DND-41 (cell line): Measurements from ENCODE around the gene IL2.

Experiments used
- ATAC-seq: fragments of 200-7000 bp; cut with Tn5 transposase; 3 replicates; pipeline ENCODE4 v1.9.1; 2021; ENCODE audit warnings: low read depth; ENCODE audit not compliant: insufficient read depth
- DNase-seq: peaks from one replicate; pipeline ENCODE4 v3.0.0-alpha.2; 2020
- H2AFZ ChIP-seq: 2 replicates; pipeline ENCODE4 v1.6.0; 2012; ENCODE audit warnings: low read depth, low read length
- H3K27ac ChIP-seq: 2 replicates; pipeline ENCODE4 v1.5.1; 2012; ENCODE audit warnings: low read length, inconsistent platforms
- H3K27me3 ChIP-seq: fragments of 200-600 bp; sonication (generic); 2 replicates; pipeline ENCODE4 v1.6.0; 2012; ENCODE audit warnings: low read length, mild to moderate bottlenecking, inconsistent platforms; ENCODE audit not compliant: insufficient read depth, poor library complexity
- H3K36me3 ChIP-seq: 2 replicates; pipeline ENCODE4 v1.5.1; 2012; ENCODE audit warnings: low read length, inconsistent platforms; ENCODE audit not compliant: insufficient read depth
- H3K4me1 ChIP-seq: 2 replicates; pipeline ENCODE4 v1.5.1; 2012; ENCODE audit warnings: mild to moderate bottlenecking, low read length; ENCODE audit not compliant: insufficient read depth
- H3K4me2 ChIP-seq: 2 replicates; pipeline ENCODE4 v1.6.0; 2012; ENCODE audit warnings: mild to moderate bottlenecking, moderate library complexity, low read length, inconsistent platforms; ENCODE audit not compliant: insufficient read depth
- H3K4me3 ChIP-seq, 2 experiments: fragments of 200-600 bp in 1 of 2; shearing (Covaris generic) in 1 of 2; 2 replicates each; pipeline ENCODE4 v1.5.1; 2012 to 2016; ENCODE audit warnings: inconsistent platforms in 2 of 2, low read length in 2 of 2, mild to moderate bottlenecking in 2 of 2, low read depth in 1 of 2, moderate library complexity in 1 of 2
- H3K79me2 ChIP-seq: 2 replicates; pipeline ENCODE4 v1.6.0; 2012; ENCODE audit warnings: low read length, inconsistent platforms; ENCODE audit not compliant: insufficient read depth
- H3K9ac ChIP-seq: 2 replicates; pipeline ENCODE4 v1.6.0; 2012; ENCODE audit warnings: low read depth, mild to moderate bottlenecking, inconsistent platforms, low read length, moderate library complexity
- H3K9me3 ChIP-seq: 2 replicates; pipeline ENCODE4 v1.5.1; 2012; ENCODE audit warnings: low read length, moderate library complexity, mild to moderate bottlenecking, inconsistent platforms; ENCODE audit not compliant: insufficient read depth, severe bottlenecking
- H4K20me1 ChIP-seq: 2 replicates; pipeline ENCODE4 v1.6.0; 2012; ENCODE audit warnings: low read length; ENCODE audit not compliant: insufficient read depth
- EZH2 ChIP-seq: IDR thresholded peaks from 3 replicates; pipeline ENCODE4 v1.6.1; 2012; ENCODE audit warnings: borderline replicate concordance, low read depth, mild to moderate bottlenecking, moderate library complexity, low read length, inconsistent platforms; ENCODE audit not compliant: severe bottlenecking
- TF ChIP-seq, protein P1 (sequence below): IDR thresholded peaks from 2 replicates; pipeline ENCODE4 v1.5.1; 2012; ENCODE audit warnings: borderline replicate concordance, low read length, moderate library complexity, mild to moderate bottlenecking; ENCODE audit not compliant: poor library complexity, severe bottlenecking; ENCODE audit errors: extremely low read depth

The IL2 gene

DNA sequence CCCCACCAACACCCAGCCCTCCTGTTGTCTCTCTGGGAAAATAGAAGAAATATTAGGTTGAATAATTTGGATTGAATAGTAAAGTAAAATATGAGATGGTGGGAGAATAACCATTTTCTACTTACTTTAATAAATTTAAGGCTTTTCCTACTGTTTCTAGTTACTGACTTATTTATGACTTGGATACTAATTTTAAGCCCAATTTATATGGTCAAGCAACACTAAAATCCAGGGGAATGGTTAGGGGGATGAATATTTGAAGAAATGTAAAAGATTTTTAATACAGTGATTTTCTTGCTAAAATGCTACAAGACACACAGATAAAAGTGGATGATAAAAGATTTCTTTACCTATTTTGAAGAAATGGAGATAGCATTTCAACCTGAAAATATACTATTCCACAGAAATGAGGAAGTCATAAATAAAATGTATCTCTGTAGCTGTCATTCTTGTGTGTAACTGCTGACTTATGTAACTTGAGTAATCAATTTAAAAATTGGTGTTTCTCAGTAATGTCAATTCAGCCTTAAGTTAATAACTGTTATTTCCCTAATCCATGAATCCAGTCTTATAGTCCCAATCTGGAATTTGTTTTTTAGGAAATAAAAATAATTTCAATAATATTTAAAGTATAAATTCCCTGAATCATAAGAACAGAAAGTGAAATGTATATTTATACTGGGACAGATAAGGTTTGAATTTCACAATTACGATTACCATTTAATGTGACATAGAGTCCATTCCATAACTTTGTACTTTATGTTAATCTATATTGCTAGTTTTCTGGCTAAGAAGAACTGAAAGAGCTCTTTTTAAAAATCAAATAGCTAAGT lies 24.3 kb upstream of the IL2 start:
- Histone ChIP-seq H4K20me1 (no peaks in the 10 kb centered on the region), H3K4me2 (no peak overlapping the region), H3K27ac (no peak overlapping the region), H3K27me3 (no peaks in the 10 kb centered on the region), H2AFZ (no peak overlapping the region), H3K79me2 (no peaks in the 10 kb centered on the region), H3K36me3 (no peaks in the 10 kb centered on the region), H3K9me3 (no peaks in the 10 kb centered on the region), H3K4me1 (no peaks in the 10 kb centered on the region), H3K9ac (no peak overlapping the region), H3K4me3 (no peak overlapping the region)
- ATAC-seq (no peak), DNase-seq (no peak)
- TF ChIP-seq EZH2: no peak
- TF ChIP-seq, protein P1, sequence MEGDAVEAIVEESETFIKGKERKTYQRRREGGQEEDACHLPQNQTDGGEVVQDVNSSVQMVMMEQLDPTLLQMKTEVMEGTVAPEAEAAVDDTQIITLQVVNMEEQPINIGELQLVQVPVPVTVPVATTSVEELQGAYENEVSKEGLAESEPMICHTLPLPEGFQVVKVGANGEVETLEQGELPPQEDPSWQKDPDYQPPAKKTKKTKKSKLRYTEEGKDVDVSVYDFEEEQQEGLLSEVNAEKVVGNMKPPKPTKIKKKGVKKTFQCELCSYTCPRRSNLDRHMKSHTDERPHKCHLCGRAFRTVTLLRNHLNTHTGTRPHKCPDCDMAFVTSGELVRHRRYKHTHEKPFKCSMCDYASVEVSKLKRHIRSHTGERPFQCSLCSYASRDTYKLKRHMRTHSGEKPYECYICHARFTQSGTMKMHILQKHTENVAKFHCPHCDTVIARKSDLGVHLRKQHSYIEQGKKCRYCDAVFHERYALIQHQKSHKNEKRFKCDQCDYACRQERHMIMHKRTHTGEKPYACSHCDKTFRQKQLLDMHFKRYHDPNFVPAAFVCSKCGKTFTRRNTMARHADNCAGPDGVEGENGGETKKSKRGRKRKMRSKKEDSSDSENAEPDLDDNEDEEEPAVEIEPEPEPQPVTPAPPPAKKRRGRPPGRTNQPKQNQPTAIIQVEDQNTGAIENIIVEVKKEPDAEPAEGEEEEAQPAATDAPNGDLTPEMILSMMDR: no peak

DNA sequence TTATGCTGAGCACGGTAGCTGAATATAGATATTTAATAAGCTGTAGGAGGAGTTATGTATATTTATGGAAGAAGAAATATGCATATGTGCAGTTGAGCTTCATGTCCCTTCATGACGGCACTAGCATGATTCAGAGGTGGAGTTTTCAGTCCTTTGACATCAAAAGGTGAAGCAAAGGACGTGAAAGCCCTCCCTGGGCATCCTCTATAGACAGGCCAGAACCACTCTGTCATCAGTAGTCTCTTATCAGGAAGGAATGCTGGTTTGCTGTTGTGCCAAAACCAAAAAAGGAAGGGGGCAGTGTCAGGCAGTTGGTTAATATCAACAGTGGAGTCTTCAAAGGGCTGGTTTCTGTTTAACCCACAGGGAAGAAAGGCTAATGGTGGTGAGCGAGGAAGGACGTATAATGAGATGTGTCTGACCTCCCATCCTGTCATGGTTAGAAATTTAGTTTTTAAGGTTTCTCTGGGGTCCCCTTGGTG lies 23.5 kb upstream of the IL2 start:
- Histone ChIP-seq H3K27ac (no peak overlapping the region), H3K9me3 (no peaks in the 10 kb centered on the region), H3K79me2 (no peaks in the 10 kb centered on the region), H3K36me3 (no peaks in the 10 kb centered on the region), H4K20me1 (no peaks in the 10 kb centered on the region), H3K4me3 (no peak overlapping the region), H3K4me2 (no peak overlapping the region), H2AFZ (no peak overlapping the region), H3K4me1 (no peaks in the 10 kb centered on the region), H3K27me3 (no peaks in the 10 kb centered on the region), H3K9ac (no peak overlapping the region)
- DNase-seq (no peak), ATAC-seq (no peak)
- no peak for TF ChIP-seq EZH2
- TF ChIP-seq, protein P1: no peak

DNA sequence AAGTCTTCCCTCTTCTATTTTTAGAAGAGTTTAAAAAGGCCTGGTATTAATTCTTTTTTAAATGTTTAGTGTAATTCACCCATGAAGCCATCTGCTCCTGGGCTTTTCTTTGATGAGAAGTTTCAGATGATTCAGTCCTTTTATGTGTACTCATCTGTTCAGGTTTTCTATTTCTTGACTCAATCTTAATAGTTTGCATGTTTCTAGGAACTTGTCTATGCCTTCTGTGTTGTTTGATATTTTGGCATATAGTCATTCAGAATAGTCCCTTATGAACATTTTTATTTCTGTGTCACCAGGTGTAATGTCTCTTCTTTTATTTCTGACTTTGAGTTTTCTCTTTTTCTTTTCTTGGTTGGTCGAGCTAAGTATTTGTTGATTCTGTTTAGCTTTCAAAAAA lies 20.2 kb upstream of the IL2 start:
- DNase-seq (no peak), ATAC-seq (no peak)
- no peaks in the 10 kb centered on the region for H4K20me1 ChIP-seq
- no peak for TF ChIP-seq EZH2
- TF ChIP-seq, protein P1: no peak
- no peaks in the 10 kb centered on the region for H3K4me1 ChIP-seq
- H3K4me2 ChIP-seq: no peak overlapping the region
- no peak overlapping the region for H3K9ac ChIP-seq
- no peaks in the 10 kb centered on the region for H3K9me3 ChIP-seq
- no peak overlapping the region for H3K27ac ChIP-seq
- no peak overlapping the region for H3K4me3 ChIP-seq
- no peaks in the 10 kb centered on the region for H3K79me2 ChIP-seq
- no peaks in the 10 kb centered on the region for H3K36me3 ChIP-seq
- no peak overlapping the region for H2AFZ ChIP-seq
- H3K27me3 ChIP-seq: no peaks in the 10 kb centered on the region
